GM04503 (cell line): Measurements from ENCODE around the gene DNM3.

Source experiments
- DNase-seq: peaks from one replicate; pipeline ENCODE4 v3.0.0-alpha.2; 2012; ENCODE audit warnings: low read depth

Gene DNM3

GRCh38 chr1:172107316-172107975 lies 266.1 kb downstream of the DNM3 start:
- no peak for DNase-seq

DNA sequence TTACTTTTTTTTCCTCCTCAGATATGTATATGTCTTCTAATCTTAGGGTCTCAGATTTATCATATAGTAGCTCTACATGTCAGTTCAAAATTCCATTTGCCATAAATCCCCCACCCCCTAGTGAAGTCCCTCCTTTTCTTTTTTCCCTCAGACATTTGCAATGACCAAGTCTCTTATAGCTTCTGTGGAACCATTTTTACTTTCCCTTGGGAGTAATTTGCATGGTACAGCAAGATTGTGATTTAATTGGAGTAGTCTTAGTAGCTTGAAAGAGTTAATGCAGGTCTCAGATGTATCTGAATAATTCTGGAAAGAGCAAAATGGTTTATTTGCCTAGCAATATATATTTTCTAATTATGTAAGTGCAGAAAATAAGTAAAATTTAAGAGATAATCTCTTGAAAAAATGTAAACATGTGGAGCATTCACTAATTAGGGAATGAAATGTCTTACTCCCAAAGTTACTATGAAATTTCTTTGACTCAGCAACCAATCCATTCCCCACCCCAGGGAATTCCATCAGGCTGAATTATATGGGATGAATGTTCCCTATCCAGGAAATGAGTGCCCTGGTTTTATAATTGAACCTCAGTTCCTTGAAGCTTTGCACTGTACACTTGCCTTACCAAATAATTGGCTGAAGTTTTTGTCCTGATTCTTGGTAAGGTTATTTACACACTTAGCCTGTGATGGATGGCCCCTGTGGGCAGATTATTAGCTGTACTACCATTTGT lies 267.0 kb downstream of the DNM3 start:
- peak; percentile 36 for DNase-seq

- no peak for DNase-seq
Observed at GRCh38 chr1:172109359-172109758, 268.1 kb downstream of the DNM3 start.

- no peak for DNase-seq
Observed at GRCh38 chr1:172112576-172112975, 271.3 kb downstream of the DNM3 start.

DNA sequence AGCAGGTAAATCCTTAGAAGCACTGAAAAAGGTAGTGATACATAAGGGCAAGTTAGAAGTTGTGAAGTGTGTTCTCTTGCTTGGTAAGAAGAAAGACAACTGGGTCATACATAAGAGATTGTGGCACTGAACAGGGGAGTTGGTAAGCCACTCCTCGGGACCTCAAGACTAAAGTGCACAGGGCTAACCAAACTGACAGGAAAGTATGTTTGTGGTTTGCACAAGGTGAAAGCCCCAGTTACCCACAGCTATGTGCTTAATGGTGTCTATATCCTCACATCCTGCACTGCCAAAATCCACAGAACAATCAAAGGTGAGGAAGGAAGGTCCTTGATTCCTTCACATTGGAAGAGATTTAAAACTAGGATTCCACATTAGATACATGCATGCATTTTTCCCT lies 276.5 kb downstream of the DNM3 start:
- no peak for DNase-seq

- DNase-seq, result no peak
Observed at GRCh38 chr1:172118618-172119017, 277.3 kb downstream of the DNM3 start.

- no peak for DNase-seq
Observed at GRCh38 chr1:172119184-172119583, 277.9 kb downstream of the DNM3 start.

- no peak for DNase-seq
Observed at GRCh38 chr1:172120381-172120780, 279.1 kb downstream of the DNM3 start.

DNA sequence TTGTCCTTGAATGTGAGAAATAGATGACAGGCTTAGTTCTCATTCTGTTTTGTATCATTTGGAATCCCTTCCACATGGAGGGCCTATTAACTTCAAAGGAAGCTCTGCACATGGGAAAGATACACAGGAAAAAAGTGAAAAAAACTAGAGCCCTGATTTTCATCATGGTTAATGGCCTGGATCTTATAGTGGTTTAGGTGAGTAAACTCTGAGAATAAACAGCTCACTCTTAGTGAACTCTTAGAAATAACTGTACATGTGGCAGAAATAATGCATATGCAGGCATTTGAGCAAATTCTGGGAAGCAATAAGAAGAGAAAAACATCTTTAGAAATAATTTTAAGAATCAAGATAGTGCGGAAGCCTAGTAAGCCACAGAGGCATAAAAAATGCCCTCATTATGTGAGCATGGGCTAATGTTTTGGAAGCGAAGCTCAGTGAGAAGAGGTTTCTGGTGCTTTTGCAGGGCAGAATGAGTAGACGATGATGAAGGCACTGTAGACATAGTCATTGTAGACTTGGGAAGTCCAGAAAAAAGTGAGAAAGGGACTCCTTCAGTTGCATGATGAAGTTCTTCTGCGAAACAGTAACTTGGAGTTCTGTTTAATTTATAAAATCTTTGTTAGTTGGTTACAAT lies 279.9 kb downstream of the DNM3 start:
- no peak for DNase-seq

DNA sequence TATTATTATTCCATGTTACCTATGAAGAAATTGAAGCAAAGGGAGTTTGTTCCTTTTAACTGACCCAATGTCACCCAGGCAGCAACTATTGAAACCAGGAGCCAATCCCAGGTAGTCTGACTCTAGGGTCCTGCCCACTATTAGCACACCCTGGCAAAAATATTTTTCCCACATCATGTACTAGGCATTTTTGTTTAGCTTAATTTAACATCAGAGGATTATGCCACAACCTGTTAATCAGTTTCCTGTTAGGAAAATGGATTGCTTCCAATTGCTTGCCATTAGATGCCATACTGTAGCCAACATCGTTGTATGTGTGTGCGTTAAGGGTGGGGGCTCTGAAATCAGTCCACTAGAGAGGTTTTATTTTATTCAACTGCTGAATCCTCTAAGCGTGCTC lies 281.1 kb downstream of the DNM3 start:
- no peak for DNase-seq

DNA sequence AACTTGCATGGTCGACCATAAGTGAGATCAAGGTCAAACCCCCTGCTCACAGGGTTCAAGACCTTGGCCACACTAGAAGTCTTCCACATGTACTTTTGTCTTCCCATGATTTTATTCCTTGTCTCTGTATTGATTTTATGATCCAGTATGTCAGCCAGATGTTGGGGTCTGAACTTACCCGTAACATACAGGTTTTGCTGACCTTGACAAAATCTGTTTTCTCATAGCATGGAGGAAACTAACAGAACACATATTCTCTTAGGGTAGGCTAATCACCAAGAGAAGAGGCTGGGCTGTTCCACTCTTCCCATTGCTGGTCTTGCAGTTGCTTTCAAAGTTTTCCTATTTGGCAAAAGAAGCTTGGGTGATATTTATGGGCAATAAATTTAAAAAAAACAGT lies 284.0 kb downstream of the DNM3 start:
- no peak for DNase-seq

DNA sequence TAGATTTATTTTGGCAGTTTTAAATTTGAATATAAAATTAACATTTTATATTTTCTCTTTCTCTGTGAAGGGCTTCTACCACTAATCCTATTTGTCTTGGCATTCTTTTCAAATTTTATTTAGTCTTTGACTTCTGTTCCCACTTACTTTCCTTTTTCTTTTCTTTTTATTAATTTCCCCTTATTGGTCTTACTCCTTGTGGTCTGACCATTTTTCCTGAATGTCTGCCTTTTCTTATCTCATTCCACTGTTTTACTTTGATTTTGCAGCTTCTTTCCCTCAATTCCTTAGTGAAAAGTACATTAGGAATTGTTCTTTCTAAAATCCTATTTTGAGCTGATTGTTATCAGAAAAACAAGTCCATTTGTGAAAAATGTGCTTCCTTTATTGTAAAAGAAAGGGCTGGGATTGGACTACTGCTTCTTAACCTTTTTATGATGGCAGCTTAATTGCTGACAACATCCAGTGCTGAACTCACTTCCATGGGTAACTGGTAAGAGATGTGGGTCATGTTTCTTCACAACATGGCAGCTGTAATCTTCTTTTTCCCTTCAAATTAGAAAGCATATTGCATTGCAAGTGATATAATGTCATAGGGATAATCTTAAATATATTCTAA lies 284.6 kb downstream of the DNM3 start:
- DNase-seq, result no peak

DNA sequence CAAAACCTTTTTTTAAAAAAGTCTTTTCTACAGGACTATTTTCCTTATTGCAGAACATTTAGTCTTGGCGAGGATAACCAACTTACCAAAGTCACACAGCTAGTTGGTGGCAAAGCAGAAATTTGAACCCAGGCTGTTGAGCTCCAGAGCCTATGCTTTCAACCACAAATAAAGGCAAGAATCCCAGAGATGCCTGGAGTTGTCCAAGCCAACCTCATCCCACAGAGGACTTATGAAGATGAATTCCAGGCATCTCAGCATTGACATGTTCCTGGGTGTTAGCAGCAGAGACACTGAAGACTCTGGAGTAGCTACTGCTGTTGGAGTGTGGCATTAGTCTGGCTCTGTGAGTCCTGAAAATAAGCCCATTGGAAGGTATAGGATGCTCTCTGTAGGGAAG lies 291.5 kb downstream of the DNM3 start:
- DNase-seq, result no peak

GRCh38 chr1:172134087-172134731 lies 292.9 kb downstream of the DNM3 start:
- no peak for DNase-seq

GRCh38 chr1:172135076-172135672 lies 293.9 kb downstream of the DNM3 start:
- no peak for DNase-seq

- no peak for DNase-seq
Observed at GRCh38 chr1:172135978-172136610, 294.8 kb downstream of the DNM3 start.

- no peak for DNase-seq
Observed at GRCh38 chr1:172136925-172137324, 295.6 kb downstream of the DNM3 start.

DNA sequence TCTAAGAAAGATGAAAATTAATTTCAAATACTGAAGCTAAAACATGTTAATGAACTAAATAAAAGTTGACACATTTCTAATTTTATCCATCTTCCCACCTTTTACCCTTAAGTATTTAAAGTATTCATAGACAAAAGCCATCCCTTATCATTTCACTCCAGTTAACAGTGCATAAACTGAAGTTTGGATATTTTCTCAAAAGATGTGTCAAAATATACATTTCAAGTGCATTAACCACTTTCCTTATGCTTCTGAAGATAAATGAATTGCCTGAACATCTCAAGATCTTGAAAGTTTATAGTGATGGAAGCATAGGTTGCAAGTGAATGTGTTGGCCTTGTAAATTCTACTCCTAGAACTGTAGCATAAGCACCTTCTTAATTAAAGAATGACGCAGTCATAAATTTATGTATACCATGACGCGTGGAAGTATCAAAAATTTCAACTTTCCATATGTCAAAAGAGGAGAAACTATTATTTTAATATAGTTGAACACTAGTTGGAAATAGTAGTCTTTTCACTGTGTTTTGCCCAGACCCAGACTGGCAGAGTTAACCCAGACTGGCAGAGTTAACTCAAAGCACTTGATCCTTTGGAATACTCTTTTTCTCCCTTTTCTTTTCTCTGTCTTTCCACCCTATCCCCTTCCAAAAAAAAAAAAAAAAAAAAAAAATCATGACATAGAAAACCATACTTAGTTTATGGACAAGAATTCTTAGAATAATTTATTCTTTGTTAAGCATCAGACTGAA lies 296.6 kb downstream of the DNM3 start:
- no peak for DNase-seq

DNA sequence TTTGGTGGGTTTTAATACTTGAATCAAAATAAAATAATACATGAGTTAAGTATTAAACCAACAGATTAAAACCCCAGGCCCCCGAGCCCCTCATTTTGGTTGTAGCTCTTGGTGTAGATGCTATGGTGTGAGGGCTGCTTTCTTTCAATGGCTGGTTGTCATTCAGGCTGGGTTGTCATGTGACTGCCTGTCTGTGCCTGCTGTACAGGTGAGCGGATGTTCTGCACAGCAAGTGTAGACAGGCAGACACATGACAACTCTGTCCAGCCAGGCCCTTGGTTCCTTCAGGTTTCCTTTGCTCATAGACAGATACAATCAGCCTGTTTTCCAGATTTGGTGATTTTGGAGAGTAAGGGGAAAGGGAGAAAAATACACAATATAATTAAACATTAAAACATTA lies 297.3 kb downstream of the DNM3 start:
- DNase-seq, result no peak

- no peak for DNase-seq
Observed at GRCh38 chr1:172139196-172139595, 297.9 kb downstream of the DNM3 start.

DNA sequence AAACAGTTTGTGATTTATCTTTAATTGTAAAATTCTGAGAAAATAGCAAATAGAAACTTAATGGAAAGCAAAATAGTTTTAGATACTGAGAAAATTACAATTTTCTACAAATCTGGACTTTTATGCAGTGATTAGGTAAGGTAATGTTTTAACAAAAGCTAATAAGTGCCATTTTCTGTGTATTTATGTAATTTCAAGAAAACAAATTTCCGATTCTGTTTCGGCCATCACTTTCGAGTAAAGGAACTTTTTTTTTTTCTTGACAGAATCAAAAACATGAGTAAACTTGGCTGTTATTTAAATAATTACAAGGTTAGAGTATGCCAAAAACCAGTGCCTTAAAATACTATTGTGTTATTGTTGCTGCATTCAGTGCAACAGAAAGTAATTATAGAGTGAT lies 298.8 kb downstream of the DNM3 start:
- no peak for DNase-seq
